Liver (tissue), 9 donors: ENCODE data around the gene DPYD. TPM values are rescaled to one million over a fixed set of nuclear protein-coding genes. Genes with fewer than 3 reads are reported as not detected.

ENCODE experiments used
- DNase-seq: peaks from one replicate; pipeline ENCODE4 v3.0.0-alpha.2; 2017; ENCODE audit warnings: low spot score
- H3K27ac ChIP-seq, 2 donors: one replicate each; pipeline ENCODE4 v1.7.0; 2013; ENCODE audit warnings: inconsistent platforms in 2 of 2, low read length in 2 of 2, control low read depth in 1 of 2, low read depth in 1 of 2, mild to moderate bottlenecking in 1 of 2
- H3K27me3 ChIP-seq, 4 donors: one replicate each; pipeline versions ENCODE4 v1.6.1 to v1.7.0; 2013; ENCODE audit warnings: low read length in 3 of 4, inconsistent platforms in 1 of 4, mild to moderate bottlenecking in 1 of 4, moderate library complexity in 1 of 4; ENCODE audit not compliant: control insufficient read depth in 4 of 4, insufficient read depth in 4 of 4
- H3K36me3 ChIP-seq, 4 donors: one replicate each; pipeline versions ENCODE4 v1.6.1 to v1.7.0; 2013; ENCODE audit warnings: low read length in 3 of 4, mild to moderate bottlenecking in 3 of 4, low read depth in 1 of 4, moderate library complexity in 1 of 4; ENCODE audit not compliant: control insufficient read depth in 4 of 4, insufficient read depth in 3 of 4
- H3K4me1 ChIP-seq, 4 donors: one replicate each; pipeline versions ENCODE4 v1.6.1 to v1.7.0; 2013; ENCODE audit warnings: low read length in 3 of 4, mild to moderate bottlenecking in 3 of 4, moderate library complexity in 1 of 4; ENCODE audit not compliant: control insufficient read depth in 4 of 4, insufficient read depth in 4 of 4
- H3K4me3 ChIP-seq, 3 donors: one replicate each; pipeline versions ENCODE4 v1.6.1 to v1.7.0; 2013; ENCODE audit warnings: low read length in 3 of 3, control low read depth in 1 of 3, low read depth in 1 of 3, mild to moderate bottlenecking in 1 of 3
- H3K9ac ChIP-seq, 2 donors: one replicate each; pipeline ENCODE4 v1.7.0; 2013; ENCODE audit warnings: low read length in 2 of 2, mild to moderate bottlenecking in 2 of 2, moderate library complexity in 2 of 2, control low read depth in 1 of 2, low read depth in 1 of 2
- H3K9me3 ChIP-seq, 4 donors: one replicate each; pipeline versions ENCODE4 v1.6.1 to v1.7.0; 2013; ENCODE audit warnings: low read length in 3 of 4; ENCODE audit not compliant: control insufficient read depth in 4 of 4
- EGR1 ChIP-seq, 2 donors: IDR thresholded peaks; 2 replicates each; pipeline ENCODE4 v1.6.1; 2016 to 2018; ENCODE audit warnings: antibody characterized with exemption in 2 of 2, low read depth in 2 of 2
- FOXA1 ChIP-seq: IDR thresholded peaks from 2 replicates; pipeline ENCODE4 v1.6.1; 2016; ENCODE audit warnings: antibody characterized with exemption
- FOXA2 ChIP-seq: IDR thresholded peaks from 2 replicates; pipeline ENCODE4 v1.6.1; 2016; ENCODE audit warnings: antibody characterized with exemption
- GABPA ChIP-seq, 2 donors: IDR thresholded peaks in 1 of 2; conservative IDR thresholded peaks in 1 of 2; 2 replicates each; pipeline ENCODE4 v1.6.1; 2016; ENCODE audit warnings: antibody characterized with exemption in 2 of 2, mild to moderate bottlenecking in 1 of 2, moderate library complexity in 1 of 2
- HNF4A ChIP-seq, 2 donors: conservative IDR thresholded peaks; 2 replicates each; pipeline ENCODE4 v1.6.1; 2016; ENCODE audit warnings: antibody characterized with exemption in 2 of 2, mild to moderate bottlenecking in 2 of 2
- HNF4G ChIP-seq: IDR thresholded peaks from 2 replicates; pipeline ENCODE4 v1.6.1; 2016; ENCODE audit warnings: antibody characterized with exemption
- JUND ChIP-seq, 2 donors: IDR thresholded peaks; 2 replicates each; pipeline ENCODE4 v1.6.1; 2016; ENCODE audit warnings: antibody characterized with exemption in 2 of 2
- NR2F2 ChIP-seq: IDR thresholded peaks from 2 replicates; pipeline ENCODE4 v1.6.1; 2016; ENCODE audit warnings: antibody characterized with exemption
- RAD21 ChIP-seq, 2 donors: IDR thresholded peaks; 2 replicates each; pipeline ENCODE4 v1.6.1; 2016; ENCODE audit warnings: antibody characterized with exemption in 2 of 2, mild to moderate bottlenecking in 2 of 2
- RXRA ChIP-seq, 2 donors: IDR thresholded peaks; 2 replicates each; pipeline ENCODE4 v1.6.1; 2017 to 2018; ENCODE audit warnings: antibody characterized with exemption in 2 of 2, mild to moderate bottlenecking in 1 of 2
- SP1 ChIP-seq: IDR thresholded peaks from 2 replicates; pipeline ENCODE4 v1.6.1; 2018; ENCODE audit warnings: antibody characterized with exemption, mild to moderate bottlenecking
- TAF1 ChIP-seq: conservative IDR thresholded peaks from 2 replicates; pipeline ENCODE4 v1.6.1; 2016; ENCODE audit warnings: antibody characterized with exemption, mild to moderate bottlenecking
- YY1 ChIP-seq: IDR thresholded peaks from 2 replicates; pipeline ENCODE4 v1.6.1; 2016; ENCODE audit warnings: antibody characterized with exemption, mild to moderate bottlenecking
- WGBS: extraction: QIAGEN DNeasy Blood & Tissue Kit; methylation state at CpG from one replicate; pipeline ENCODE4 v1.1.7; 2013; 5-methylcytosine and 5-hydroxymethylcytosine counted together
- polyA plus RNA-seq, 2 donors: library from polyadenylated mRNA; stranded (reverse) in 1 of 2; unstranded in 1 of 2; fragments of 200-250 nt in 1 of 2; fragments of >200 nt in 1 of 2; fragmentation: Nextera tagmentation in 1 of 2; extraction: Ambion mirVana in 1 of 2; gene quantifications; one replicate each; pipeline versions ENCODE4 v1.2.1 to v1.2.3, GENCODE V29; 2013 to 2015
- total RNA-seq, 2 donors: library from RNA; depleted of rRNA; stranded (reverse); fragments of >200 nt; gene quantifications; one replicate each; pipeline ENCODE4 v1.2.3, GENCODE V29; 2014
- TF ChIP-seq, protein P1 (sequence below): fragments of 150-350 bp; IDR thresholded peaks from 2 replicates; pipeline ENCODE4 v1.5.1; 2017; ENCODE audit warnings: improper control_type of control experiment, low read depth, low read length; ENCODE audit not compliant: missing input control
- TF ChIP-seq, protein P2 (sequence below): IDR thresholded peaks from 2 replicates; pipeline ENCODE4 v1.6.1; 2016; ENCODE audit warnings: antibody characterized with exemption, mild to moderate bottlenecking
- TF ChIP-seq, protein P3 (sequence below): IDR thresholded peaks from 2 replicates; pipeline ENCODE4 v1.6.1; 2016; ENCODE audit warnings: antibody characterized with exemption
- TF ChIP-seq, protein P4 (sequence below): IDR thresholded peaks from 2 replicates; pipeline ENCODE4 v1.6.1; 2016; ENCODE audit warnings: antibody characterized with exemption
- TF ChIP-seq, protein P5 (sequence below): IDR thresholded peaks from 2 replicates; pipeline ENCODE4 v1.6.1; 2016; ENCODE audit warnings: antibody characterized with exemption
- donor health status: healthy.
- donor health status: healthy.
- donor health status: healthy.
- donor health status: healthy.
- donor health status: healthy.

The DPYD gene
- total and polyA plus RNA-seq, 4 donors: 16.2 to 142 (median 47.0) TPM

DNA sequence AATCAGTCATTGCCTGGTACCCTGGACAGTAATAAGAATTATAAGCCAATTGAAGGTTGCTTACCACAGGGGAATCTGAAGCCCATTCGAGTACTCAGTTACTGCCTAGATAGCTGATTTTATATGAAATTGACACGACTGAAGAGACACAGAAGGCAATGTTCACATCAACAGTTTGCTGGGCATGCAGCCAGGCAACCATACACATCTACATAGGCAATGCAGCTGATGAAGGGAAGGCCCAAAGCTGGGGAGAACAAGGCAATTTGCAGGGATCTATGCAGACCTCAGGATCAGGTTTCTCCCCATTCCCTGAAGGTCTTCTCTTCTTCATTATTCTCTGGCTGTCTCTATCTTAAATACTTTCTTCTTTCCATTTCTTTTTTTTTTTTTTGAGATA lies 750.5 kb downstream of the DPYD start (continued):
- TF ChIP-seq, protein P1, sequence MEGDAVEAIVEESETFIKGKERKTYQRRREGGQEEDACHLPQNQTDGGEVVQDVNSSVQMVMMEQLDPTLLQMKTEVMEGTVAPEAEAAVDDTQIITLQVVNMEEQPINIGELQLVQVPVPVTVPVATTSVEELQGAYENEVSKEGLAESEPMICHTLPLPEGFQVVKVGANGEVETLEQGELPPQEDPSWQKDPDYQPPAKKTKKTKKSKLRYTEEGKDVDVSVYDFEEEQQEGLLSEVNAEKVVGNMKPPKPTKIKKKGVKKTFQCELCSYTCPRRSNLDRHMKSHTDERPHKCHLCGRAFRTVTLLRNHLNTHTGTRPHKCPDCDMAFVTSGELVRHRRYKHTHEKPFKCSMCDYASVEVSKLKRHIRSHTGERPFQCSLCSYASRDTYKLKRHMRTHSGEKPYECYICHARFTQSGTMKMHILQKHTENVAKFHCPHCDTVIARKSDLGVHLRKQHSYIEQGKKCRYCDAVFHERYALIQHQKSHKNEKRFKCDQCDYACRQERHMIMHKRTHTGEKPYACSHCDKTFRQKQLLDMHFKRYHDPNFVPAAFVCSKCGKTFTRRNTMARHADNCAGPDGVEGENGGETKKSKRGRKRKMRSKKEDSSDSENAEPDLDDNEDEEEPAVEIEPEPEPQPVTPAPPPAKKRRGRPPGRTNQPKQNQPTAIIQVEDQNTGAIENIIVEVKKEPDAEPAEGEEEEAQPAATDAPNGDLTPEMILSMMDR: no peak
- no peak for TF ChIP-seq HNF4A (conservative IDR thresholded peaks at IDR 0.05)

DNA sequence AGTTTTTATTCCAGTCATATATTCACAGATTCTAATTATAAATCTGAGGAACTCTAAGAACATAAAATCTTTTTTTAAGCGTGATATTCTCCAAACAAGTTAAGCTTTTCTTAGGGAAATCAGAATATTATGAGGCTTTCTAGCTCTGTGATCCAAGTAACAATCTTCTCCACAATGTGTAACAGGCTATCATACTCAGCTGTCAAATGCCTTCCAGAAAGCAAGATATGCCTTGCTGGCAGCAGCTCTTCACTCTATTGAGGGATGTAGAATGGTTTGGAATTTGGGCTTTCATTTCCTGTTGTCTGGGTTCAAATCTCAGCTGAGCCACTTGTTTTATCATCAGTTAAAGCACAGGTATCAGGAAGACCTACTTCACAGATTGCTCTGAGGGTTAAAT lies 752.8 kb downstream of the DPYD start:
- H3K4me1 ChIP-seq: no peaks in the 10 kb centered on the region
- no peak overlapping the region for H3K27ac ChIP-seq
- no peak overlapping the region for H3K4me3 ChIP-seq
- WGBS: 96% methylated on average over 1 of the region's 1 CpG
- DNase-seq: no peak
- H3K9ac ChIP-seq: no peak overlapping the region
- peaks cover 0 to 9% (median under 1%) of the 10 kb centered on the region in 4 donors for H3K36me3 ChIP-seq
- H3K9me3 ChIP-seq: peaks cover 0 to 5% (median 3%) of the 10 kb centered on the region in 4 donors
- TF ChIP-seq YY1 (no peak), RAD21 (IDR thresholded peaks at IDR 0.05) (no peak), TAF1 (no peak), FOXA2 (no peak), GABPA (IDR thresholded peaks at IDR 0.05 in 1 of 2, conservative IDR thresholded peaks at IDR 0.05 in 1 of 2) (no peak), FOXA1 (no peak), NR2F2 (no peak), HNF4G (no peak), RXRA (IDR thresholded peaks at IDR 0.05) (no peak), JUND (IDR thresholded peaks at IDR 0.05) (no peak), HNF4A (conservative IDR thresholded peaks at IDR 0.05) (no peak), SP1 (no peak), EGR1 (IDR thresholded peaks at IDR 0.05; ENCODE audit: low read depth in 2 of 2) (no peak)
- TF ChIP-seq, protein P2, sequence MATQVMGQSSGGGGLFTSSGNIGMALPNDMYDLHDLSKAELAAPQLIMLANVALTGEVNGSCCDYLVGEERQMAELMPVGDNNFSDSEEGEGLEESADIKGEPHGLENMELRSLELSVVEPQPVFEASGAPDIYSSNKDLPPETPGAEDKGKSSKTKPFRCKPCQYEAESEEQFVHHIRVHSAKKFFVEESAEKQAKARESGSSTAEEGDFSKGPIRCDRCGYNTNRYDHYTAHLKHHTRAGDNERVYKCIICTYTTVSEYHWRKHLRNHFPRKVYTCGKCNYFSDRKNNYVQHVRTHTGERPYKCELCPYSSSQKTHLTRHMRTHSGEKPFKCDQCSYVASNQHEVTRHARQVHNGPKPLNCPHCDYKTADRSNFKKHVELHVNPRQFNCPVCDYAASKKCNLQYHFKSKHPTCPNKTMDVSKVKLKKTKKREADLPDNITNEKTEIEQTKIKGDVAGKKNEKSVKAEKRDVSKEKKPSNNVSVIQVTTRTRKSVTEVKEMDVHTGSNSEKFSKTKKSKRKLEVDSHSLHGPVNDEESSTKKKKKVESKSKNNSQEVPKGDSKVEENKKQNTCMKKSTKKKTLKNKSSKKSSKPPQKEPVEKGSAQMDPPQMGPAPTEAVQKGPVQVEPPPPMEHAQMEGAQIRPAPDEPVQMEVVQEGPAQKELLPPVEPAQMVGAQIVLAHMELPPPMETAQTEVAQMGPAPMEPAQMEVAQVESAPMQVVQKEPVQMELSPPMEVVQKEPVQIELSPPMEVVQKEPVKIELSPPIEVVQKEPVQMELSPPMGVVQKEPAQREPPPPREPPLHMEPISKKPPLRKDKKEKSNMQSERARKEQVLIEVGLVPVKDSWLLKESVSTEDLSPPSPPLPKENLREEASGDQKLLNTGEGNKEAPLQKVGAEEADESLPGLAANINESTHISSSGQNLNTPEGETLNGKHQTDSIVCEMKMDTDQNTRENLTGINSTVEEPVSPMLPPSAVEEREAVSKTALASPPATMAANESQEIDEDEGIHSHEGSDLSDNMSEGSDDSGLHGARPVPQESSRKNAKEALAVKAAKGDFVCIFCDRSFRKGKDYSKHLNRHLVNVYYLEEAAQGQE: no peak
- TF ChIP-seq, protein P3, sequence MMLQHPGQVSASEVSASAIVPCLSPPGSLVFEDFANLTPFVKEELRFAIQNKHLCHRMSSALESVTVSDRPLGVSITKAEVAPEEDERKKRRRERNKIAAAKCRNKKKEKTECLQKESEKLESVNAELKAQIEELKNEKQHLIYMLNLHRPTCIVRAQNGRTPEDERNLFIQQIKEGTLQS: no peak
- TF ChIP-seq, protein P4, sequence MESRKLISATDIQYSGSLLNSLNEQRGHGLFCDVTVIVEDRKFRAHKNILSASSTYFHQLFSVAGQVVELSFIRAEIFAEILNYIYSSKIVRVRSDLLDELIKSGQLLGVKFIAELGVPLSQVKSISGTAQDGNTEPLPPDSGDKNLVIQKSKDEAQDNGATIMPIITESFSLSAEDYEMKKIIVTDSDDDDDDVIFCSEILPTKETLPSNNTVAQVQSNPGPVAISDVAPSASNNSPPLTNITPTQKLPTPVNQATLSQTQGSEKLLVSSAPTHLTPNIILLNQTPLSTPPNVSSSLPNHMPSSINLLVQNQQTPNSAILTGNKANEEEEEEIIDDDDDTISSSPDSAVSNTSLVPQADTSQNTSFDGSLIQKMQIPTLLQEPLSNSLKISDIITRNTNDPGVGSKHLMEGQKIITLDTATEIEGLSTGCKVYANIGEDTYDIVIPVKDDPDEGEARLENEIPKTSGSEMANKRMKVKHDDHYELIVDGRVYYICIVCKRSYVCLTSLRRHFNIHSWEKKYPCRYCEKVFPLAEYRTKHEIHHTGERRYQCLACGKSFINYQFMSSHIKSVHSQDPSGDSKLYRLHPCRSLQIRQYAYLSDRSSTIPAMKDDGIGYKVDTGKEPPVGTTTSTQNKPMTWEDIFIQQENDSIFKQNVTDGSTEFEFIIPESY: no peak
- TF ChIP-seq, protein P5, sequence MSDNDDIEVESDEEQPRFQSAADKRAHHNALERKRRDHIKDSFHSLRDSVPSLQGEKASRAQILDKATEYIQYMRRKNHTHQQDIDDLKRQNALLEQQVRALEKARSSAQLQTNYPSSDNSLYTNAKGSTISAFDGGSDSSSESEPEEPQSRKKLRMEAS: no peak
- TF ChIP-seq, protein P1: no peak
- no peaks in the 10 kb centered on the region for H3K27me3 ChIP-seq
